Coronary artery (tissue), 2 donors: ENCODE data around the gene FUBP3.

ENCODE experiments used
- DNase-seq: peaks from one replicate; pipeline ENCODE4 v3.0.0-alpha.2; 2017; ENCODE audit warnings: low spot score
- H3K27ac ChIP-seq, 2 donors: fragments of 200-600 bp; sonication (generic); one replicate each; pipeline ENCODE4 v1.5.1; 2016 to 2019
- H3K4me3 ChIP-seq: fragments of 200-600 bp; sonication (generic); 2 replicates; pipeline ENCODE4 v1.5.1; 2016; ENCODE audit warnings: mild to moderate bottlenecking, moderate library complexity
- CTCF ChIP-seq: fragments of 200-600 bp; sonication (generic); IDR thresholded peaks from one replicate; pipeline ENCODE4 v1.5.1; 2019; ENCODE audit warnings: antibody characterized with exemption

Gene FUBP3

GRCh38 chr9:130660683-130661450, 81.5 kb downstream of the FUBP3 start:
- TF ChIP-seq CTCF, result no peak
- H3K27ac ChIP-seq, result no peak overlapping the region
- no peak for DNase-seq
- peak overlapping the region; percentile 72 for H3K4me3 ChIP-seq

GRCh38 chr9:130661451-130662098, 82.2 kb downstream of the FUBP3 start:
- TF ChIP-seq CTCF, result no peak
- Histone ChIP-seq H3K27ac (no peak overlapping the region), H3K4me3 (peak overlapping the region; percentile 72)
- DNase-seq, result no peak

- no peak for TF ChIP-seq CTCF
- Histone ChIP-seq H3K4me3 (peak overlapping the region; percentile 34), H3K27ac (no peak overlapping the region)
- DNase-seq, result no peak
Observed at GRCh38 chr9:130662099-130662969, 83.0 kb downstream of the FUBP3 start.

- TF ChIP-seq CTCF, result no peak
- no peak for DNase-seq
- peak overlapping the region; percentile 34 for H3K4me3 ChIP-seq
- no peak overlapping the region for H3K27ac ChIP-seq
Observed at GRCh38 chr9:130662970-130663257, 83.5 kb downstream of the FUBP3 start.

GRCh38 chr9:130663258-130663976, 84.0 kb downstream of the FUBP3 start:
- DNase-seq, result no peak
- no peak for TF ChIP-seq CTCF
- no peak overlapping the region for H3K27ac ChIP-seq
- peak overlapping the region; percentile 34 for H3K4me3 ChIP-seq

GRCh38 chr9:130663977-130664250, 84.5 kb downstream of the FUBP3 start:
- Histone ChIP-seq H3K27ac (no peak overlapping the region), H3K4me3 (peak overlapping the region; percentile 34)
- DNase-seq, result no peak
- TF ChIP-seq CTCF, result no peak
